ENCODE results near the gene EEA1.

The EEA1 gene

GRCh38 chr12:92732216-92732615, 196.9 kb downstream of the EEA1 start:
- TF ChIP-seq POLR2AphosphoS5 (IDR thresholded peaks at IDR 0.05; ENCODE audit: borderline replicate concordance, low read depth, low read length) (no peak), EZH2 (IDR thresholded peaks at IDR 0.05) (no peak), FOXP2 (optimal IDR thresholded peaks at IDR 0.05; ENCODE audit: control extremely low read depth, extremely low read length, insufficient read depth) (no peak)
- no peaks in the 10 kb centered on the region for H3K9me3 ChIP-seq (ENCODE audit: low read depth, low read length)
- no peak overlapping the region for H3K27ac ChIP-seq
- no peak for DNase-seq (ENCODE audit: low read depth, low spot score)
- no peak overlapping the region for H3K9ac ChIP-seq (ENCODE audit: insufficient read length)
- no peak overlapping the region for H3K4me3 ChIP-seq
- H3K36me3 ChIP-seq (ENCODE audit: insufficient read depth, low read length): no peaks in the 10 kb centered on the region

DNA sequence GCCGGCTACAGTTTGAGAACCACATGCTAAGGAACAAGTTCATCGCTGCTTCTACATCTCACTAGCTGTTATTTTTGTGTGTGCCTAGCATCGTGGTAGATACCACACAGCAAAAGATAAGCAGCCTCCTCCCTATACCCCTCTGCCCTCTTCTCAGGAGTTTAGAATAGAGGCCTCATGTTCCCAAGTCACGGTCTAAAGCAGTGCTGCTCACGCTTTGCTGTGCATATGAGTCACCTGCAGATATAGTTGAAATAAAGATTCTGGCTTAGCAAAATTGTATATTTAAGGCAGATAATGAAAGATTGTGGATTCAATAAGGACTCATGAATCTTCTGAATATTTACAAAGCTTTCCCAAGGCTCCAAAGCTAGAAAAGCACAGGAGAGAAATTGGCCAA, 198.3 kb downstream of the EEA1 start:
- Histone ChIP-seq H3K27ac (no peak overlapping the region), H3K36me3 (ENCODE audit: insufficient read depth, low read length) (no peaks in the 10 kb centered on the region), H3K9me3 (ENCODE audit: low read depth, low read length) (no peaks in the 10 kb centered on the region), H3K9ac (ENCODE audit: insufficient read length) (no peak overlapping the region), H3K4me3 (no peak overlapping the region)
- no peak for DNase-seq (ENCODE audit: low read depth, low spot score)
- TF ChIP-seq EZH2 (IDR thresholded peaks at IDR 0.05): no peak
- TF ChIP-seq POLR2AphosphoS5 (IDR thresholded peaks at IDR 0.05; ENCODE audit: borderline replicate concordance, low read depth, low read length): no peak
- no peak for TF ChIP-seq FOXP2 (optimal IDR thresholded peaks at IDR 0.05; ENCODE audit: control extremely low read depth, extremely low read length, insufficient read depth)

- DNase-seq (ENCODE audit: low read depth, low spot score): no peak
- TF ChIP-seq POLR2AphosphoS5 (IDR thresholded peaks at IDR 0.05; ENCODE audit: borderline replicate concordance, low read depth, low read length): no peak
- TF ChIP-seq EZH2 (IDR thresholded peaks at IDR 0.05): no peak
- TF ChIP-seq FOXP2 (optimal IDR thresholded peaks at IDR 0.05; ENCODE audit: control extremely low read depth, extremely low read length, insufficient read depth): no peak
- H3K9ac ChIP-seq (ENCODE audit: insufficient read length): no peak overlapping the region
- H3K27ac ChIP-seq: no peak overlapping the region
- no peak overlapping the region for H3K4me3 ChIP-seq
- H3K36me3 ChIP-seq (ENCODE audit: insufficient read depth, low read length): no peaks in the 10 kb centered on the region
- no peaks in the 10 kb centered on the region for H3K9me3 ChIP-seq (ENCODE audit: low read depth, low read length)
These were observed 199.3 kb downstream of the EEA1 start for GRCh38 chr12:92729773-92730305.

DNA sequence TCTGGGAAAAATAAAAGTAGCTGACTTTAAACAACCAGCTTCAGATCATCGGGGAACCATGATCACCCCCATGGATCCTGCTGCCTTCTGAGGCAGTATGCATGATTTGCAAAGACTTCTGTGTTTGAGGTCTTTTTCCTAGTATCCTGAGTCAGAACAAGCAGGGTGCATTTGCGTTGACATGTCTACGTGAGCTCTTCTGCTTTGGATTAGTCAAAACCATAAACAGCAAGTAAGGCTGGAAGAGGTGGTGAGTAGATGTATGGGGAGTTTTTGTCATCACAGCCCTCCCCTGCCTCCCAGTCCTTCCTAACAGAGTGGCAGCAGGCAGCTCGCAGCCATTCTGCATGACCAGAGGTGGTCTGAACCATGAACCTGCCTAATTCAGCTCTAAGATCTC, 202.2 kb downstream of the EEA1 start:
- no peak for DNase-seq (ENCODE audit: low read depth, low spot score)
- no peaks in the 10 kb centered on the region for H3K36me3 ChIP-seq (ENCODE audit: insufficient read depth, low read length)
- H3K27ac ChIP-seq: no peak overlapping the region
- H3K4me3 ChIP-seq: no peak overlapping the region
- no peak overlapping the region for H3K9ac ChIP-seq (ENCODE audit: insufficient read length)
- H3K9me3 ChIP-seq (ENCODE audit: low read depth, low read length): no peaks in the 10 kb centered on the region
- TF ChIP-seq EZH2 (IDR thresholded peaks at IDR 0.05): no peak
- no peak for TF ChIP-seq POLR2AphosphoS5 (IDR thresholded peaks at IDR 0.05; ENCODE audit: borderline replicate concordance, low read depth, low read length)
- TF ChIP-seq FOXP2 (optimal IDR thresholded peaks at IDR 0.05; ENCODE audit: control extremely low read depth, extremely low read length, insufficient read depth): no peak

DNA sequence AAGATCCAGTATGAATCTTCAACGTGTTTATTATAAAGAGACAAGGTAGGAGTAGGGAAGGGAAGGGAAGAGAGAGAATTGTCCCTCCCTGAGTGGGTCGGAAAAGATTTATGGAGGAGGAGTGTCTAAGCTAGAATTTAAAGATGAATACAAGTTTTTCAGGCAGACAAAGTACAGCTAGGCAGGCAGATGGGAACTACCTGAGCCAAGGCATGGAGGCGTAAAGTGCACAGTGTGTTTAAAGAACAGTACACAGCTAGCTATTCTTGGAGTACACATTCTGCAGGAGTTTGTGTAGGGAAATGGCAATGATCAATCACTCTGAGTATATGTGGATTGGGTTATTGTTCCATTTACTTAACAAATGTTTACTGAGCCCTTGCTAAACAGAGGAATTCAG, 206.2 kb downstream of the EEA1 start:
- Histone ChIP-seq H3K36me3 (ENCODE audit: insufficient read depth, low read length) (no peaks in the 10 kb centered on the region), H3K4me3 (no peak overlapping the region), H3K9me3 (ENCODE audit: low read depth, low read length) (no peaks in the 10 kb centered on the region), H3K27ac (no peak overlapping the region), H3K9ac (ENCODE audit: insufficient read length) (no peak overlapping the region)
- no peak for DNase-seq (ENCODE audit: low read depth, low spot score)
- TF ChIP-seq EZH2 (IDR thresholded peaks at IDR 0.05) (no peak), POLR2AphosphoS5 (IDR thresholded peaks at IDR 0.05; ENCODE audit: borderline replicate concordance, low read depth, low read length) (no peak), FOXP2 (optimal IDR thresholded peaks at IDR 0.05; ENCODE audit: control extremely low read depth, extremely low read length, insufficient read depth) (no peak)

- Histone ChIP-seq H3K27ac (no peak overlapping the region), H3K36me3 (ENCODE audit: insufficient read depth, low read length) (no peaks in the 10 kb centered on the region), H3K4me3 (no peak overlapping the region), H3K9me3 (ENCODE audit: low read depth, low read length) (no peaks in the 10 kb centered on the region), H3K9ac (ENCODE audit: insufficient read length) (no peak overlapping the region)
- no peak for TF ChIP-seq POLR2AphosphoS5 (IDR thresholded peaks at IDR 0.05; ENCODE audit: borderline replicate concordance, low read depth, low read length)
- TF ChIP-seq FOXP2 (optimal IDR thresholded peaks at IDR 0.05; ENCODE audit: control extremely low read depth, extremely low read length, insufficient read depth): no peak
- no peak for TF ChIP-seq EZH2 (IDR thresholded peaks at IDR 0.05)
- no peak for DNase-seq (ENCODE audit: low read depth, low spot score)
These were observed 207.4 kb downstream of the EEA1 start for GRCh38 chr12:92721656-92722055.

GRCh38 chr12:92721130-92721529, 208.0 kb downstream of the EEA1 start:
- H3K9ac ChIP-seq (ENCODE audit: insufficient read length): no peak overlapping the region
- DNase-seq (ENCODE audit: low read depth, low spot score): no peak
- H3K27ac ChIP-seq: no peak overlapping the region
- TF ChIP-seq POLR2AphosphoS5 (IDR thresholded peaks at IDR 0.05; ENCODE audit: borderline replicate concordance, low read depth, low read length) (no peak), FOXP2 (optimal IDR thresholded peaks at IDR 0.05; ENCODE audit: control extremely low read depth, extremely low read length, insufficient read depth) (no peak), EZH2 (IDR thresholded peaks at IDR 0.05) (no peak)
- H3K4me3 ChIP-seq: no peak overlapping the region
- H3K9me3 ChIP-seq (ENCODE audit: low read depth, low read length): no peaks in the 10 kb centered on the region
- H3K36me3 ChIP-seq (ENCODE audit: insufficient read depth, low read length): no peaks in the 10 kb centered on the region

Data from SK-N-MC (cell line).